Liver (tissue), 9 donors: ENCODE results near the gene TTC7B. TPM values are rescaled to one million over a fixed set of nuclear protein-coding genes. Genes with fewer than 3 reads are reported as not detected.
A peak's percentile ranks its signal among the peaks of the same experiment; 100 is the strongest.

ENCODE experiments used
- DNase-seq: peaks from one replicate; pipeline ENCODE4 v3.0.0-alpha.2; 2017; ENCODE audit warnings: low spot score
- H3K27ac ChIP-seq, 2 donors: one replicate each; pipeline ENCODE4 v1.7.0; 2013; ENCODE audit warnings: inconsistent platforms in 2 of 2, low read length in 2 of 2, control low read depth in 1 of 2, low read depth in 1 of 2, mild to moderate bottlenecking in 1 of 2
- H3K27me3 ChIP-seq, 4 donors: one replicate each; pipeline versions ENCODE4 v1.6.1 to v1.7.0; 2013; ENCODE audit warnings: low read length in 3 of 4, inconsistent platforms in 1 of 4, mild to moderate bottlenecking in 1 of 4, moderate library complexity in 1 of 4; ENCODE audit not compliant: control insufficient read depth in 4 of 4, insufficient read depth in 4 of 4
- H3K36me3 ChIP-seq, 4 donors: one replicate each; pipeline versions ENCODE4 v1.6.1 to v1.7.0; 2013; ENCODE audit warnings: low read length in 3 of 4, mild to moderate bottlenecking in 3 of 4, low read depth in 1 of 4, moderate library complexity in 1 of 4; ENCODE audit not compliant: control insufficient read depth in 4 of 4, insufficient read depth in 3 of 4
- H3K4me1 ChIP-seq, 4 donors: one replicate each; pipeline versions ENCODE4 v1.6.1 to v1.7.0; 2013; ENCODE audit warnings: low read length in 3 of 4, mild to moderate bottlenecking in 3 of 4, moderate library complexity in 1 of 4; ENCODE audit not compliant: control insufficient read depth in 4 of 4, insufficient read depth in 4 of 4
- H3K4me3 ChIP-seq, 3 donors: one replicate each; pipeline versions ENCODE4 v1.6.1 to v1.7.0; 2013; ENCODE audit warnings: low read length in 3 of 3, control low read depth in 1 of 3, low read depth in 1 of 3, mild to moderate bottlenecking in 1 of 3
- H3K9ac ChIP-seq, 2 donors: one replicate each; pipeline ENCODE4 v1.7.0; 2013; ENCODE audit warnings: low read length in 2 of 2, mild to moderate bottlenecking in 2 of 2, moderate library complexity in 2 of 2, control low read depth in 1 of 2, low read depth in 1 of 2
- H3K9me3 ChIP-seq, 4 donors: one replicate each; pipeline versions ENCODE4 v1.6.1 to v1.7.0; 2013; ENCODE audit warnings: low read length in 3 of 4; ENCODE audit not compliant: control insufficient read depth in 4 of 4
- EGR1 ChIP-seq, 2 donors: IDR thresholded peaks; 2 replicates each; pipeline ENCODE4 v1.6.1; 2016 to 2018; ENCODE audit warnings: antibody characterized with exemption in 2 of 2, low read depth in 2 of 2
- FOXA1 ChIP-seq: IDR thresholded peaks from 2 replicates; pipeline ENCODE4 v1.6.1; 2016; ENCODE audit warnings: antibody characterized with exemption
- FOXA2 ChIP-seq: IDR thresholded peaks from 2 replicates; pipeline ENCODE4 v1.6.1; 2016; ENCODE audit warnings: antibody characterized with exemption
- GABPA ChIP-seq, 2 donors: IDR thresholded peaks in 1 of 2; conservative IDR thresholded peaks in 1 of 2; 2 replicates each; pipeline ENCODE4 v1.6.1; 2016; ENCODE audit warnings: antibody characterized with exemption in 2 of 2, mild to moderate bottlenecking in 1 of 2, moderate library complexity in 1 of 2
- HNF4A ChIP-seq, 2 donors: conservative IDR thresholded peaks; 2 replicates each; pipeline ENCODE4 v1.6.1; 2016; ENCODE audit warnings: antibody characterized with exemption in 2 of 2, mild to moderate bottlenecking in 2 of 2
- HNF4G ChIP-seq: IDR thresholded peaks from 2 replicates; pipeline ENCODE4 v1.6.1; 2016; ENCODE audit warnings: antibody characterized with exemption
- JUND ChIP-seq, 2 donors: IDR thresholded peaks; 2 replicates each; pipeline ENCODE4 v1.6.1; 2016; ENCODE audit warnings: antibody characterized with exemption in 2 of 2
- NR2F2 ChIP-seq: IDR thresholded peaks from 2 replicates; pipeline ENCODE4 v1.6.1; 2016; ENCODE audit warnings: antibody characterized with exemption
- RAD21 ChIP-seq, 2 donors: IDR thresholded peaks; 2 replicates each; pipeline ENCODE4 v1.6.1; 2016; ENCODE audit warnings: antibody characterized with exemption in 2 of 2, mild to moderate bottlenecking in 2 of 2
- REST ChIP-seq: IDR thresholded peaks from 2 replicates; pipeline ENCODE4 v1.6.1; 2016; ENCODE audit warnings: antibody characterized with exemption, mild to moderate bottlenecking
- RXRA ChIP-seq, 2 donors: IDR thresholded peaks; 2 replicates each; pipeline ENCODE4 v1.6.1; 2017 to 2018; ENCODE audit warnings: antibody characterized with exemption in 2 of 2, mild to moderate bottlenecking in 1 of 2
- SP1 ChIP-seq: IDR thresholded peaks from 2 replicates; pipeline ENCODE4 v1.6.1; 2018; ENCODE audit warnings: antibody characterized with exemption, mild to moderate bottlenecking
- TAF1 ChIP-seq: conservative IDR thresholded peaks from 2 replicates; pipeline ENCODE4 v1.6.1; 2016; ENCODE audit warnings: antibody characterized with exemption, mild to moderate bottlenecking
- YY1 ChIP-seq: IDR thresholded peaks from 2 replicates; pipeline ENCODE4 v1.6.1; 2016; ENCODE audit warnings: antibody characterized with exemption, mild to moderate bottlenecking
- WGBS: extraction: QIAGEN DNeasy Blood & Tissue Kit; methylation state at CpG from one replicate; pipeline ENCODE4 v1.1.7; 2013; 5-methylcytosine and 5-hydroxymethylcytosine counted together
- polyA plus RNA-seq, 2 donors: library from polyadenylated mRNA; stranded (reverse) in 1 of 2; unstranded in 1 of 2; fragments of 200-250 nt in 1 of 2; fragments of >200 nt in 1 of 2; fragmentation: Nextera tagmentation in 1 of 2; extraction: Ambion mirVana in 1 of 2; gene quantifications; one replicate each; pipeline versions ENCODE4 v1.2.1 to v1.2.3, GENCODE V29; 2013 to 2015
- total RNA-seq, 2 donors: library from RNA; depleted of rRNA; stranded (reverse); fragments of >200 nt; gene quantifications; one replicate each; pipeline ENCODE4 v1.2.3, GENCODE V29; 2014
- TF ChIP-seq, protein P1 (sequence below): fragments of 150-350 bp; IDR thresholded peaks from 2 replicates; pipeline ENCODE4 v1.5.1; 2017; ENCODE audit warnings: improper control_type of control experiment, low read depth, low read length; ENCODE audit not compliant: missing input control
- TF ChIP-seq, protein P2 (sequence below): IDR thresholded peaks from 2 replicates; pipeline ENCODE4 v1.6.1; 2016; ENCODE audit warnings: antibody characterized with exemption
- TF ChIP-seq, protein P3 (sequence below): IDR thresholded peaks from 2 replicates; pipeline ENCODE4 v1.6.1; 2016; ENCODE audit warnings: antibody characterized with exemption
- TF ChIP-seq, protein P4 (sequence below): IDR thresholded peaks from 2 replicates; pipeline ENCODE4 v1.6.1; 2016; ENCODE audit warnings: antibody characterized with exemption
- donor health status: healthy.
- donor health status: healthy.
- donor health status: healthy.
- donor health status: healthy.
- donor health status: healthy.

Gene TTC7B
- total and polyA plus RNA-seq, 4 donors, result 9.1 to 31.0 (median 12.5) TPM

DNA sequence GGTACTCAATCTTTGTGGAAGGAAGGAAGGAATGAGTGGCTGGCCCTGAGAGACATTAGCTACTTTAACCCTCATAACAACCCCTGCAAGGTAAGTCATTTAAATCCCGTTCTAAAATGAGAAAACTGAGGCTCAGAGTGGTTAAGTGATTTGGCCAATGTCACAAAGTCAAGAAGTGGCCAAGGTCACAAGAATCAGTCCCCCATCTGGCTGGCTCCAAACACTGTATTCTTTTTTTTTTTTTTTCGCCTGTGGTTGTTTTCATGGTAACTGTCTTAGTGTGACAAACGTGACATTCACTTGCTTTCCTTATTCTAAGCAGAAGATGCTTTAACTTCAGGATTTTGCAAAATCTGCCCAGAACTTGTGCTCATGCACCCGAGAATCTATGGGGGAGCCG, 2.8 kb downstream of the TTC7B start:
- Histone ChIP-seq H3K4me1 (peaks cover 39 to 87% (median 74%) of the 10 kb centered on the region in 4 donors), H3K36me3 (no peaks in the 10 kb centered on the region), H3K27ac (no peak overlapping the region), H3K27me3 (no peaks in the 10 kb centered on the region), H3K9ac (no peak overlapping the region), H3K9me3 (no peaks in the 10 kb centered on the region), H3K4me3 (no peak overlapping the region)
- WGBS, result 86% methylated on average over 5 of the region's 5 CpGs
- DNase-seq, result no peak
- TF ChIP-seq REST (no peak), HNF4G (no peak), NR2F2 (no peak), RXRA (IDR thresholded peaks at IDR 0.05) (no peak), GABPA (IDR thresholded peaks at IDR 0.05 in 1 of 2, conservative IDR thresholded peaks at IDR 0.05 in 1 of 2) (no peak), JUND (IDR thresholded peaks at IDR 0.05) (no peak), SP1 (no peak), FOXA1 (no peak), YY1 (no peak), EGR1 (IDR thresholded peaks at IDR 0.05; ENCODE audit: low read depth in 2 of 2) (no peak), HNF4A (conservative IDR thresholded peaks at IDR 0.05) (no peak)

DNA sequence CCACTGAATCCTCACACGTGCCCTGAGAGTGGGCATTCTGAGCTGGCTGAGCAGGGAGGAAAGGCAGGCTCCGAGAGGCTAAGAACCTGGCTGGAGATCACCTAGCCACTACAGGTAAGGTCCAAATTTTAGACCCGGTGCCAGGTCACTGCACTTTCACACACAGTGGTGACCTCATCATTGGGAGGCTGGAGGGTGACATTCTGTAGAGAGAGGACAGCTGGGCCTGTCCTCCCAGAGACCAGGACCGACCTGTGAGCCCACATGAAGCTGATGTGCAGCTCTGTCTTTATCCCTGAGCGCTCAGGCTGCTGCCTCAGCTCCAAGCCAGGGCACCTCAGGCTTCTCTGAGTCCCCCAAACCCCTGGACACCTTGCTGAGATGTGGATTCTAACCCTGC, 4.1 kb downstream of the TTC7B start:
- TF ChIP-seq YY1, result no peak
- TF ChIP-seq, protein P1, sequence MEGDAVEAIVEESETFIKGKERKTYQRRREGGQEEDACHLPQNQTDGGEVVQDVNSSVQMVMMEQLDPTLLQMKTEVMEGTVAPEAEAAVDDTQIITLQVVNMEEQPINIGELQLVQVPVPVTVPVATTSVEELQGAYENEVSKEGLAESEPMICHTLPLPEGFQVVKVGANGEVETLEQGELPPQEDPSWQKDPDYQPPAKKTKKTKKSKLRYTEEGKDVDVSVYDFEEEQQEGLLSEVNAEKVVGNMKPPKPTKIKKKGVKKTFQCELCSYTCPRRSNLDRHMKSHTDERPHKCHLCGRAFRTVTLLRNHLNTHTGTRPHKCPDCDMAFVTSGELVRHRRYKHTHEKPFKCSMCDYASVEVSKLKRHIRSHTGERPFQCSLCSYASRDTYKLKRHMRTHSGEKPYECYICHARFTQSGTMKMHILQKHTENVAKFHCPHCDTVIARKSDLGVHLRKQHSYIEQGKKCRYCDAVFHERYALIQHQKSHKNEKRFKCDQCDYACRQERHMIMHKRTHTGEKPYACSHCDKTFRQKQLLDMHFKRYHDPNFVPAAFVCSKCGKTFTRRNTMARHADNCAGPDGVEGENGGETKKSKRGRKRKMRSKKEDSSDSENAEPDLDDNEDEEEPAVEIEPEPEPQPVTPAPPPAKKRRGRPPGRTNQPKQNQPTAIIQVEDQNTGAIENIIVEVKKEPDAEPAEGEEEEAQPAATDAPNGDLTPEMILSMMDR, result no peak
- no peak for TF ChIP-seq EGR1 (IDR thresholded peaks at IDR 0.05; ENCODE audit: low read depth in 2 of 2)
- TF ChIP-seq, protein P2, sequence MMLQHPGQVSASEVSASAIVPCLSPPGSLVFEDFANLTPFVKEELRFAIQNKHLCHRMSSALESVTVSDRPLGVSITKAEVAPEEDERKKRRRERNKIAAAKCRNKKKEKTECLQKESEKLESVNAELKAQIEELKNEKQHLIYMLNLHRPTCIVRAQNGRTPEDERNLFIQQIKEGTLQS, result peak; percentile 61
- peak; percentile 67 to 85 for TF ChIP-seq JUND (IDR thresholded peaks at IDR 0.05)
- TF ChIP-seq, protein P3, sequence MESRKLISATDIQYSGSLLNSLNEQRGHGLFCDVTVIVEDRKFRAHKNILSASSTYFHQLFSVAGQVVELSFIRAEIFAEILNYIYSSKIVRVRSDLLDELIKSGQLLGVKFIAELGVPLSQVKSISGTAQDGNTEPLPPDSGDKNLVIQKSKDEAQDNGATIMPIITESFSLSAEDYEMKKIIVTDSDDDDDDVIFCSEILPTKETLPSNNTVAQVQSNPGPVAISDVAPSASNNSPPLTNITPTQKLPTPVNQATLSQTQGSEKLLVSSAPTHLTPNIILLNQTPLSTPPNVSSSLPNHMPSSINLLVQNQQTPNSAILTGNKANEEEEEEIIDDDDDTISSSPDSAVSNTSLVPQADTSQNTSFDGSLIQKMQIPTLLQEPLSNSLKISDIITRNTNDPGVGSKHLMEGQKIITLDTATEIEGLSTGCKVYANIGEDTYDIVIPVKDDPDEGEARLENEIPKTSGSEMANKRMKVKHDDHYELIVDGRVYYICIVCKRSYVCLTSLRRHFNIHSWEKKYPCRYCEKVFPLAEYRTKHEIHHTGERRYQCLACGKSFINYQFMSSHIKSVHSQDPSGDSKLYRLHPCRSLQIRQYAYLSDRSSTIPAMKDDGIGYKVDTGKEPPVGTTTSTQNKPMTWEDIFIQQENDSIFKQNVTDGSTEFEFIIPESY, result no peak
- no peak for TF ChIP-seq RAD21 (IDR thresholded peaks at IDR 0.05)
- peak; percentile 84 to 86 for TF ChIP-seq HNF4A (conservative IDR thresholded peaks at IDR 0.05)
- no peak for TF ChIP-seq NR2F2
- TF ChIP-seq, protein P4, sequence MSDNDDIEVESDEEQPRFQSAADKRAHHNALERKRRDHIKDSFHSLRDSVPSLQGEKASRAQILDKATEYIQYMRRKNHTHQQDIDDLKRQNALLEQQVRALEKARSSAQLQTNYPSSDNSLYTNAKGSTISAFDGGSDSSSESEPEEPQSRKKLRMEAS, result no peak
- TF ChIP-seq TAF1, result no peak
- TF ChIP-seq FOXA2, result no peak
- no peak for TF ChIP-seq HNF4G
- peak; percentile 85 to 92 for TF ChIP-seq RXRA (IDR thresholded peaks at IDR 0.05)
- no peak for TF ChIP-seq GABPA (IDR thresholded peaks at IDR 0.05 in 1 of 2, conservative IDR thresholded peaks at IDR 0.05 in 1 of 2)
- TF ChIP-seq REST, result no peak
- peak; percentile 67 for TF ChIP-seq SP1
- no peak for TF ChIP-seq FOXA1
- no peak for DNase-seq
- peaks cover 45 to 89% (median 76%) of the 10 kb centered on the region in 4 donors for H3K4me1 ChIP-seq
- H3K9ac ChIP-seq, result no peak overlapping the region
- no peaks in the 10 kb centered on the region for H3K27me3 ChIP-seq
- no peak overlapping the region for H3K4me3 ChIP-seq
- H3K27ac ChIP-seq, result peak overlapping the region in 1 of 2 donors; percentile 45
- H3K36me3 ChIP-seq, result no peaks in the 10 kb centered on the region
- 58% methylated on average over 5 of the region's 5 CpGs for WGBS
- no peaks in the 10 kb centered on the region for H3K9me3 ChIP-seq
